ENCODE data around the gene FXYD3. TPM values are rescaled to one million over a fixed set of nuclear protein-coding genes. Genes with fewer than 3 reads are reported as not detected.

The FXYD3 gene
- total and polyA plus RNA-seq, 2 experiments from 2014 or later = 225 to 542 TPM

GRCh38 chr19:35133826-35134225, 18.2 kb downstream of the FXYD3 start:
- TF ChIP-seq EZH2 (IDR thresholded peaks at IDR 0.05; ENCODE audit: borderline replicate concordance) (no peak), EZH2phosphoT487 (IDR thresholded peaks at IDR 0.05; ENCODE audit: low read depth, severe bottlenecking, unreplicated experiment) (no peak), CTCF (IDR thresholded peaks at IDR 0.05; ENCODE audit: poor library complexity) (no peak)
- H3K4me3 ChIP-seq = no peak overlapping the region
- H3K9me3 ChIP-seq (ENCODE audit: low read depth) = no peaks in the 10 kb centered on the region
- H3K79me2 ChIP-seq = no peaks in the 10 kb centered on the region
- no peaks in the 10 kb centered on the region for H3K9me2 ChIP-seq (replicated peaks; ENCODE audit: insufficient read depth)
- H3K27ac ChIP-seq = no peak overlapping the region
- H4K20me1 ChIP-seq (ENCODE audit: insufficient read depth, poor library complexity, severe bottlenecking) = no peaks in the 10 kb centered on the region
- no peak overlapping the region for H2AFZ ChIP-seq
- H3K4me2 ChIP-seq = no peak overlapping the region
- H3K36me3 ChIP-seq (replicated peaks; ENCODE audit: insufficient read depth, low read depth) = no peaks in the 10 kb centered on the region
- 88% methylated on average over 11 of the region's 11 CpGs for WGBS (ENCODE audit: low lambda C conversion rate, missing lambda C conversion rate)
- H3K27me3 ChIP-seq = no peaks in the 10 kb centered on the region
- peaks cover 44% of the 10 kb centered on the region for H3K4me1 ChIP-seq (ENCODE audit: insufficient read depth)
- DNase-seq (ENCODE audit: low spot score) = no peak

GRCh38 chr19:35134601-35135242, 19.1 kb downstream of the FXYD3 start, which contains the start of gene LGI4:
Gene LGI4, minus strand, starts transcription at chr19:35135059. Its CDS starts 379 bp downstream, at chr19:35134680.
- H3K27me3 ChIP-seq = no peaks in the 10 kb centered on the region
- no peaks in the 10 kb centered on the region for H3K79me2 ChIP-seq
- no peak for DNase-seq (ENCODE audit: low spot score)
- H3K9me2 ChIP-seq (replicated peaks; ENCODE audit: insufficient read depth) = no peaks in the 10 kb centered on the region
- peak within 1 kb of the TSS; percentile 69 for H3K4me2 ChIP-seq
- no peak for TF ChIP-seq EZH2phosphoT487 (IDR thresholded peaks at IDR 0.05; ENCODE audit: low read depth, severe bottlenecking, unreplicated experiment)
- no peak for TF ChIP-seq CTCF (IDR thresholded peaks at IDR 0.05; ENCODE audit: poor library complexity)
- no peak for TF ChIP-seq EZH2 (IDR thresholded peaks at IDR 0.05; ENCODE audit: borderline replicate concordance)
- H3K4me1 ChIP-seq (ENCODE audit: insufficient read depth) = peaks cover 45% of the 10 kb centered on the region
- H4K20me1 ChIP-seq (ENCODE audit: insufficient read depth, poor library complexity, severe bottlenecking) = no peaks in the 10 kb centered on the region
- H2AFZ ChIP-seq = no peak within 1 kb of the TSS
- no peak within 1 kb of the TSS for H3K4me3 ChIP-seq
- 71% methylated on average over 12 of the region's 15 CpGs for WGBS (ENCODE audit: low lambda C conversion rate, missing lambda C conversion rate)
- no peaks in the 10 kb centered on the region for H3K9me3 ChIP-seq (ENCODE audit: low read depth)
- peak within 1 kb of the TSS; percentile 71 for H3K27ac ChIP-seq
- H3K36me3 ChIP-seq (replicated peaks; ENCODE audit: insufficient read depth, low read depth) = no peaks in the 10 kb centered on the region

- H4K20me1 ChIP-seq (ENCODE audit: insufficient read depth, poor library complexity, severe bottlenecking) = no peaks in the 10 kb centered on the region
- DNase-seq (ENCODE audit: low spot score) = peak; percentile 88
- H3K9me2 ChIP-seq (replicated peaks; ENCODE audit: insufficient read depth) = no peaks in the 10 kb centered on the region
- H3K27me3 ChIP-seq = no peaks in the 10 kb centered on the region
- H3K4me1 ChIP-seq (ENCODE audit: insufficient read depth) = peaks cover 40% of the 10 kb centered on the region
- H3K79me2 ChIP-seq = no peaks in the 10 kb centered on the region
- TF ChIP-seq EZH2phosphoT487 (IDR thresholded peaks at IDR 0.05; ENCODE audit: low read depth, severe bottlenecking, unreplicated experiment) = no peak
- peak; percentile 87 for TF ChIP-seq CTCF (IDR thresholded peaks at IDR 0.05; ENCODE audit: poor library complexity)
- H2AFZ ChIP-seq = no peak overlapping the region
- 1% methylated on average over 5 of the region's 7 CpGs for WGBS (ENCODE audit: low lambda C conversion rate, missing lambda C conversion rate)
- H3K4me3 ChIP-seq = no peak overlapping the region
- H3K36me3 ChIP-seq (replicated peaks; ENCODE audit: insufficient read depth, low read depth) = no peaks in the 10 kb centered on the region
- peak overlapping the region; percentile 69 for H3K4me2 ChIP-seq
- no peaks in the 10 kb centered on the region for H3K9me3 ChIP-seq (ENCODE audit: low read depth)
- H3K27ac ChIP-seq = peak overlapping the region; percentile 41
Measured at GRCh38 chr19:35135389-35135909, 19.8 kb downstream of the FXYD3 start.
